Lung (tissue), 12 donors: ENCODE data around the gene CLK2. TPM values are rescaled to one million over a fixed set of nuclear protein-coding genes. Genes with fewer than 3 reads are reported as not detected.

Source experiments
- ATAC-seq: fragments of 200-7000 bp; cut with Tn5 transposase; one replicate; pipeline ENCODE4 v1.9.1; 2020; ENCODE audit warnings: moderate number of reproducible peaks; ENCODE audit not compliant: insufficient read depth, low FRiP score
- DNase-seq, 3 donors: peaks; one replicate each; pipeline ENCODE4 v3.0.0-alpha.2; 2013 to 2017
- H3K27ac ChIP-seq, 2 donors: one replicate each; pipeline ENCODE4 v1.5.1; 2013; ENCODE audit warnings: mild to moderate bottlenecking in 2 of 2, moderate library complexity in 2 of 2, control low read depth in 1 of 2, inconsistent platforms in 1 of 2, low read depth in 1 of 2, low read length in 1 of 2
- H3K27me3 ChIP-seq, 3 donors: one replicate each; pipeline ENCODE4 v1.5.1; 2013; ENCODE audit warnings: low read length in 2 of 3; ENCODE audit not compliant: control insufficient read depth in 3 of 3, insufficient read depth in 3 of 3
- H3K36me3 ChIP-seq, 4 donors: one replicate each; pipeline ENCODE4 v1.5.1; 2013; ENCODE audit warnings: low read length in 4 of 4, mild to moderate bottlenecking in 1 of 4, moderate library complexity in 1 of 4; ENCODE audit not compliant: control insufficient read depth in 4 of 4, insufficient read depth in 4 of 4
- H3K4me1 ChIP-seq, 5 donors: one replicate each; pipeline ENCODE4 v1.5.1; 2013; ENCODE audit warnings: low read length in 5 of 5, mild to moderate bottlenecking in 2 of 5, moderate library complexity in 1 of 5; ENCODE audit not compliant: control insufficient read depth in 5 of 5, insufficient read depth in 5 of 5
- H3K4me3 ChIP-seq: one replicate; pipeline ENCODE4 v1.5.1; 2013; ENCODE audit warnings: mild to moderate bottlenecking, control low read depth, moderate library complexity
- H3K9ac ChIP-seq, 2 donors: one replicate each; pipeline ENCODE4 v1.5.1; 2013; ENCODE audit warnings: low read length in 2 of 2, control low read depth in 1 of 2; ENCODE audit not compliant: insufficient read depth in 1 of 2
- H3K9me3 ChIP-seq, 4 donors: one replicate each; pipeline ENCODE4 v1.5.1; 2013; ENCODE audit warnings: low read length in 3 of 4, mild to moderate bottlenecking in 1 of 4, moderate library complexity in 1 of 4; ENCODE audit not compliant: control insufficient read depth in 4 of 4, insufficient read depth in 3 of 4
- WGBS, 2 donors: extraction: QIAGEN DNeasy Blood & Tissue Kit; methylation state at CpG; one replicate each; pipeline ENCODE4 v1.1.7; 2013; 5-methylcytosine and 5-hydroxymethylcytosine counted together
- polyA plus RNA-seq, 2 donors: library from polyadenylated mRNA; stranded (reverse); fragments of 200-250 nt; gene quantifications; one replicate each; pipeline ENCODE4 v1.2.1, GENCODE V29; 2013
- total RNA-seq, 2 donors: library from RNA; depleted of rRNA in 1 of 2; stranded (reverse); fragments of >200 nt in 1 of 2; gene quantifications; one replicate each; pipeline ENCODE4 v1.2.1, GENCODE V29; 2014 to 2021
- TF ChIP-seq, protein P1 (sequence below): IDR thresholded peaks from 2 replicates; pipeline ENCODE4 v1.5.1; 2012; ENCODE audit warnings: mild to moderate bottlenecking; ENCODE audit errors: control extremely low read depth, extremely low read depth
- donor health status: control.
- donor health status: control.
- donor health status: Bipolar disorder and iron deficiency.
- donor health status: healthy.
- donor health status: DM: yes; HTN: yes; CAD: no.

Gene CLK2
- total and polyA plus RNA-seq, 4 donors, result 41.1 to 56.5 (median 54.2) TPM

GRCh38 chr1:155263067-155263466, 10.2 kb downstream of the CLK2 start:
- ATAC-seq (no peak), DNase-seq (no peak)
- no peaks in the 10 kb centered on the region for H3K27me3 ChIP-seq
- no peak overlapping the region for H3K27ac ChIP-seq
- no peaks in the 10 kb centered on the region for H3K9me3 ChIP-seq
- no peak overlapping the region for H3K9ac ChIP-seq
- TF ChIP-seq, protein P1, sequence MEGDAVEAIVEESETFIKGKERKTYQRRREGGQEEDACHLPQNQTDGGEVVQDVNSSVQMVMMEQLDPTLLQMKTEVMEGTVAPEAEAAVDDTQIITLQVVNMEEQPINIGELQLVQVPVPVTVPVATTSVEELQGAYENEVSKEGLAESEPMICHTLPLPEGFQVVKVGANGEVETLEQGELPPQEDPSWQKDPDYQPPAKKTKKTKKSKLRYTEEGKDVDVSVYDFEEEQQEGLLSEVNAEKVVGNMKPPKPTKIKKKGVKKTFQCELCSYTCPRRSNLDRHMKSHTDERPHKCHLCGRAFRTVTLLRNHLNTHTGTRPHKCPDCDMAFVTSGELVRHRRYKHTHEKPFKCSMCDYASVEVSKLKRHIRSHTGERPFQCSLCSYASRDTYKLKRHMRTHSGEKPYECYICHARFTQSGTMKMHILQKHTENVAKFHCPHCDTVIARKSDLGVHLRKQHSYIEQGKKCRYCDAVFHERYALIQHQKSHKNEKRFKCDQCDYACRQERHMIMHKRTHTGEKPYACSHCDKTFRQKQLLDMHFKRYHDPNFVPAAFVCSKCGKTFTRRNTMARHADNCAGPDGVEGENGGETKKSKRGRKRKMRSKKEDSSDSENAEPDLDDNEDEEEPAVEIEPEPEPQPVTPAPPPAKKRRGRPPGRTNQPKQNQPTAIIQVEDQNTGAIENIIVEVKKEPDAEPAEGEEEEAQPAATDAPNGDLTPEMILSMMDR, result no peak
- H3K4me1 ChIP-seq, result peaks cover 6 to 17% (median 7%) of the 10 kb centered on the region in 5 donors
- no peak overlapping the region for H3K4me3 ChIP-seq
- H3K36me3 ChIP-seq, result peaks cover 20 to 48% (median 35%) of the 10 kb centered on the region in 4 donors
- WGBS, 2 donors, result 90 to 94% methylated on average over 11 of the region's 11 CpGs

DNA sequence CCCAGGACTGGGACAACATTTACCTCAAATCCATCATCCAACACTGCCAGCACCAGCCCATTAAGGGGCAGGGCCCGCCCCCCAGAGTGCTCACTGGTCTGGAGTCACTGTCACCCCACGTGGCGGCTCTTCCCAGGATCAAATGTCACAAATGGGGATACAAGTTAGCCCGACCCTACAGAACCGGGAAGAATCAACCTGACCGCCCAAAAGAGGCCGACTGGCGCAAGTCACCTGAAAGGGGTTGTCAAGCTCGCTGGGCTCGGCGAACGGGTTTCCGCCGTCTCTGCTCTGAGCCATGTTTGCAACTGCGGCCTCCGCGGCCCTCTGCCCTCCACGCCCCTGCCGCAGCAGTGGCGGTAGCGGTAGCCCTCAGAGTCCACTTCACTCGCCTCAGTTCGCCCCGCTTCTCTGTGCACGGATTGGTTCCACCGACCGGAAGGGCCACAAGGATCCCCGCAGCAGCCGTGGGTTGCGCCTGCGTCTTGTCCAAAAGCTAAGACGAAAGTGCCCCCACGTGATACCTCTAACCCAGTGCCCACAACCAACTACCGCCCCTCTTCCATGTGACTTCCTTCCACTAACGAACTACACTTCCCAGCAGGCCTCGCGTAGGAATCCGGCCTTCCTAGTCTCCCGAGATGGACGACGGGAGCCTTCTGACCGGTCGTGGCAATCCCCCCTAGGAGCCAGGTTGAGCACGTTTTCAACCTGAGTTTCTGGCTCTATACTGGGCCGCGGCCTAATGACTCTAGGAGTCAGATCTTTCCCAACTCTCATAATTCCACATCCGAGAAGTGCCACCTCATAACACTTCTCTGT, 11.2 kb downstream of the CLK2 start, which contains the start of gene SCAMP3:
TSS of gene SCAMP3 (minus strand) at position 509 of the 822 bp plus-strand sequence. CDS start at position 300, 209 bp downstream.
- Histone ChIP-seq H3K27me3 (no peaks in the 10 kb centered on the region), H3K27ac (peak within 1 kb of the TSS; percentile 71 to 92), H3K9ac (peak within 1 kb of the TSS; percentile 74 to 80), H3K9me3 (no peaks in the 10 kb centered on the region), H3K36me3 (peaks cover 16 to 41% (median 29%) of the 10 kb centered on the region in 4 donors), H3K4me3 (peak within 1 kb of the TSS; percentile 91), H3K4me1 (peaks cover 6 to 17% (median 7%) of the 10 kb centered on the region in 5 donors)
- TF ChIP-seq, protein P1, result no peak
- 0 to 1% methylated on average over 46 to 47 of the region's 47 CpGs for WGBS, 2 donors
- peak; percentile 96 to 99 (median 99) for DNase-seq
- ATAC-seq, result peak; percentile 94

DNA sequence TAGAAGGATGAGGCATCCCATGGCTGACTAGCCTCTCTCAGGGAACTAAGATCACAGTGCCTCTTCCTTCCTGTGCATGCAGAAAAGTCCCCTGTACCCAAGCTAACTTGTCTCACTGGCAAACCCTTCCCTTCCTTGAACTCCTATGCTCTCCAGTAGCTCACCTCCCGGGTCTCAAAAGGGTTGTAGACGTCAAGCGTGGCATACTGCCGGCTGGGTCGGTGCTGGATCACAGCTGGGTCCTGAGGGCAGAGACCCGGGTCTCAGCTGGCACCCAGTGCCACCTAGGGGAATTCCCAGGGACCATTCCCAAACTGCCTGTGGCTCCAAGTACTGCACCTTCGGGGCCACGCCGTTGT, 11.8 kb downstream of the CLK2 start:
- WGBS, 2 donors, result 0 to 1% methylated on average over 9 of the region's 9 CpGs
- peaks cover 6 to 17% (median 7%) of the 10 kb centered on the region in 5 donors for H3K4me1 ChIP-seq
- peaks cover 11 to 40% (median 29%) of the 10 kb centered on the region in 4 donors for H3K36me3 ChIP-seq

More for the DNA sequence above, 11.8 kb downstream of the CLK2 start:
- Histone ChIP-seq H3K27ac (peak overlapping the region; percentile 71 to 92), H3K9me3 (no peaks in the 10 kb centered on the region), H3K9ac (peak overlapping the region; percentile 74 to 80), H3K4me3 (peak overlapping the region; percentile 91), H3K27me3 (no peaks in the 10 kb centered on the region)
- TF ChIP-seq, protein P1, result no peak
- no peak for DNase-seq
- no peak for ATAC-seq
